ENCODE measurements around the gene TMEM31. TPM values are rescaled to one million over a fixed set of nuclear protein-coding genes. Genes with fewer than 3 reads are reported as not detected.

The TMEM31 gene
- total RNA-seq, 6 experiments from 2014 or later, result 0.37 TPM; not detected in 5

GRCh38 chrX:103734125-103734760 is 23.5 kb downstream of the TMEM31 start:
- DNase-seq, result no peak
- no peaks in the 10 kb centered on the region for H3K36me3 ChIP-seq
- no peak overlapping the region for H3K27ac ChIP-seq
- no peaks in the 10 kb centered on the region for H3K9me3 ChIP-seq
- no peak overlapping the region for H3K4me3 ChIP-seq
- H3K4me1 ChIP-seq, result no peaks in the 10 kb centered on the region
- no peaks in the 10 kb centered on the region for H3K27me3 ChIP-seq
- no peak for ATAC-seq
- TF ChIP-seq POLR2A (IDR thresholded peaks at IDR 0.05), result no peak
- 41% methylated on average over 4 of the region's 4 CpGs for WGBS (ENCODE audit: insufficient coverage, low coverage, low lambda C conversion rate, missing lambda C conversion rate)
- intact Hi-C loops (cut with DNase I), result no loop called here

GRCh38 chrX:103737696-103738095 is 27.0 kb downstream of the TMEM31 start:
- no peak for DNase-seq

GRCh38 chrX:103739421-103739820 is 28.7 kb downstream of the TMEM31 start:
- intact Hi-C loops (cut with DNase I), result no loop called here
- WGBS (ENCODE audit: insufficient coverage, low coverage, low lambda C conversion rate, missing lambda C conversion rate), result 73% methylated on average over 1 of the region's 1 CpG
- H3K4me3 ChIP-seq, result no peak overlapping the region
- H3K27me3 ChIP-seq, result no peaks in the 10 kb centered on the region
- H3K27ac ChIP-seq, result no peak overlapping the region
- DNase-seq (no peak), ATAC-seq (no peak)
- H3K9me3 ChIP-seq, result no peaks in the 10 kb centered on the region
- H3K36me3 ChIP-seq, result no peaks in the 10 kb centered on the region
- no peak for TF ChIP-seq CTCF (IDR thresholded peaks at IDR 0.05)
- TF ChIP-seq POLR2A (IDR thresholded peaks at IDR 0.05), result no peak
- no peaks in the 10 kb centered on the region for H3K4me1 ChIP-seq

More at GRCh38 chrX:103737696-103738095, 27.0 kb downstream of the TMEM31 start:
- ATAC-seq, result no peak
- H3K27ac ChIP-seq, result no peak overlapping the region
- no peaks in the 10 kb centered on the region for H3K36me3 ChIP-seq
- no peaks in the 10 kb centered on the region for H3K4me1 ChIP-seq
- H3K4me3 ChIP-seq, result no peak overlapping the region
- no peaks in the 10 kb centered on the region for H3K27me3 ChIP-seq
- intact Hi-C loops (cut with DNase I), result no loop called here
- no peak for TF ChIP-seq CTCF (IDR thresholded peaks at IDR 0.05)
- TF ChIP-seq POLR2A (IDR thresholded peaks at IDR 0.05), result no peak
- no peaks in the 10 kb centered on the region for H3K9me3 ChIP-seq

GRCh38 chrX:103741879-103742278 is 31.2 kb downstream of the TMEM31 start:
- 70% methylated on average over 1 of the region's 1 CpG for WGBS (ENCODE audit: insufficient coverage, low coverage, low lambda C conversion rate, missing lambda C conversion rate)

GRCh38 chrX:103742339-103742738 is 31.6 kb downstream of the TMEM31 start:
- no peaks in the 10 kb centered on the region for H3K4me1 ChIP-seq

More at GRCh38 chrX:103741879-103742278, 31.2 kb downstream of the TMEM31 start:
- Histone ChIP-seq H3K4me3 (no peak overlapping the region), H3K36me3 (no peaks in the 10 kb centered on the region), H3K27me3 (no peaks in the 10 kb centered on the region), H3K4me1 (no peaks in the 10 kb centered on the region), H3K9me3 (no peaks in the 10 kb centered on the region), H3K27ac (no peak overlapping the region)
- ATAC-seq (no peak), DNase-seq (no peak)
- intact Hi-C loops (cut with DNase I), result no loop called here
- TF ChIP-seq CTCF (IDR thresholded peaks at IDR 0.05) (no peak), POLR2A (IDR thresholded peaks at IDR 0.05) (no peak)

More at GRCh38 chrX:103742339-103742738, 31.6 kb downstream of the TMEM31 start:
- 61% methylated on average over 6 of the region's 6 CpGs for WGBS (ENCODE audit: insufficient coverage, low coverage, low lambda C conversion rate, missing lambda C conversion rate)
- no peak for TF ChIP-seq CTCF (IDR thresholded peaks at IDR 0.05)
- no peak for ATAC-seq
- no peaks in the 10 kb centered on the region for H3K36me3 ChIP-seq
- no peak overlapping the region for H3K27ac ChIP-seq
- intact Hi-C loops (cut with DNase I), result no loop called here
- no peaks in the 10 kb centered on the region for H3K27me3 ChIP-seq
- DNase-seq, result no peak
- H3K4me3 ChIP-seq, result no peak overlapping the region
- no peaks in the 10 kb centered on the region for H3K9me3 ChIP-seq

All from right lobe of liver (tissue), 6 donors.